Measurements from ENCODE around the gene ASIC5.
"Not testable (repeated sequence)": the region's sequence is repeated elsewhere in the genome, so short reads cannot be mapped to it uniquely, and the experiment has no call there.

The ASIC5 gene

DNA sequence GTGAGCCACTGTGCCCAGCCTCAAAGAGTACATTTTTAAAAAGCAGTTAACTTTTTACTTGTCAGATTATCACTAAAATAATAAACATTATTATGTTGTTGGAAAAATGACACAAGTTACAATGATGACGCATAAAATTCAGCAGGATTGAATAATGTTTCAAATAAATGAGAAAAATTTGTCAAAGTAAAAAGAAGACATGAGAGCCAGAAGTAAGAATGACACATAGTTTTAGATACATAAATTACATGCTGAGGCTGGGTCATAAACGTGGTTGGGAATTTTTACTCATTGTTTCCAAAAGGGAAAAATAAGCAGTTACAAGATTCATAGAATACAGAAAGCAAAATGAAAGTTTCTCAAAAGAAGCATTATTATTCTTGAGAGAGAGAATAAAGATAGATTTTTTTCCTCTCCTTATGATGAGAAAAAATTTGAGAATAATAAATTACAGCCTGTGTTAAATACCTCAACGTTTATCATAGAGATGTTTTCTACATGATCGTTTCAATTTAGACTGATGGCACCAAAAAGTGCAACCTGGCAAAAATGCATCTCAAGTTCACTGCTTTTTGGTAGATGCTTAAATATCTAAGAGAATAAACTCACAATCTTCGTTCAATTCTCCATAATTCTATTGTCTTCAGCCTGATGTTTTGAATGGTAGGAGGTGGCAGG, 66.8 kb downstream of the ASIC5 start:
- no peak for DNase-seq

DNA sequence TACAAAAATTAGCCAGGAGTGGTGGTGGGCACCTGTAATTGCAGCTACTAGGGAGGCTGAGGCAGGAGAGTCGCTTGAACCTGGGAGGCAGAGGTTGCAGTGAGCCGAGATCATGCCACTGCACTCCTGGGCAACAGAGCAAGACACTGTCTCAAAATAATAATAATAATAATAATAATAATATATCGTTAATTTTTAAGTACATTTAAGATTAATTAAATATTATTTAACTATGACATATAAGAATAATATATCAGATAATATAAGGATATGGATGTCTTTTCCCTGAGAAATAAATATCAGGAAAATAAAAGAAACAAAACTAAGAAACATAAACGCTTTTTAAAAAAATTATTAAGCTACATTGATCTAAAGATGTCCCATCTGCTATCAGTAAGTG, 68.5 kb downstream of the ASIC5 start:
- not testable (repeated sequence) for DNase-seq

DNA sequence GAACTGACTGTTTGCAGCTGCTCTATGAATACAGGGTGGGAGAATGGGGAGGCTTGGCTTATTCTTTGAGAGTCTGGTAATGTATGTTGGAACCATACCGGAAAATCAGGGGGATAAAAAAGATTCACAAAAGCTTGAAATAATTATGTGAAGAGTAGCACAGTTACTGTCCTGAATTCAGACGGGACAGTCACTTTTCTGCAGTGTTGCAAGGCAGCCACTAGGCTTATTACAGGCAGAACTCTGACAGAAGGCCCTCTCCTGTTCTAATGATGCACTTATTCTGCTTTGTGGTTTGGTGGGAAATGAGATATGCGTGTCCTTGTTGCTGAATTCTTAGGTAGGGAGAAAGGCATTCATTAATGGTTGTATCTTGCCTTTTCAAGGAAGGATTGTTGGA, 70.1 kb downstream of the ASIC5 start:
- DNase-seq = no peak

GRCh38 chr4:155794589-155795236, 71.4 kb downstream of the ASIC5 start:
- DNase-seq = no peak

- DNase-seq = no peak
Observed at GRCh38 chr4:155789982-155790381, 76.1 kb downstream of the ASIC5 start.

GRCh38 chr4:155789391-155789790, 76.7 kb downstream of the ASIC5 start:
- DNase-seq = no peak

- no peak for DNase-seq
Observed at GRCh38 chr4:155787113-155787710, 78.9 kb downstream of the ASIC5 start.

DNA sequence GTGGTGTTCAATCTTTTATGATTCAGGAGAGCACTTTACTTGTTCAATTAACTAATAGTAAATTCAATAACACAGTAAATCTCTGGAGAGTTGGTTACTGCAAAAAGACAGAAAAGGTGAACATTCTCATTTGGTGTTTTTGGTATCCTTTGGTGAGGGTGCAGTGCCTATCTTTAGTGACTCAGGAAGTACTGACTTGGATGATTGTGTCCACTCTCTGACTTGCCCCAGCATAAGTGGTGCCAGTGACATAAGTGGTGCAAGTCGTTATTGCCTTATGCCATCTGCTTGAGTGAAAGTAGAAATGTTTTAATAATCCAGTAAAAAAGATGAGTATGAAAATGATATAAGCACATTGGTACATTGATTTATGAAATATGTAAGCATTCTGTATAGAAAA, 80.2 kb downstream of the ASIC5 start:
- no peak for DNase-seq

DNA sequence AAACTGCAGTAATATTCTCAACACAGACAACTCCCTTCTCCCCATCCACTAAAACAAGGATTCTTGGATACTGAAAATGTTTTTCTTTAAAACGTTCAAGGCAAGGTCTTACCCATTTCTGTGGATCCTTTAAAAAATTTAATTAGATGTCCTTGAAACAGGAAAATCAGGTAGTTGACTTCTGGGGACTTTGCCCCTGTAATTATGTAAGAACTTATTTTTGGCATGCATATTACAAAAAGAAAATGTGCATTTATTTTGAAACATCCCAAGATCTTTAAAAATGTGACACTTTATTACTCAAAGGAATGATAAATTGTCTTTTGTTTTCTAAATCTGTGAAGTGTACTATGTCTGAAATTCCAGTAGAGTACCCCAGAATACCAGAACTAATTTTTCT, 81.4 kb downstream of the ASIC5 start:
- no peak for DNase-seq

DNA sequence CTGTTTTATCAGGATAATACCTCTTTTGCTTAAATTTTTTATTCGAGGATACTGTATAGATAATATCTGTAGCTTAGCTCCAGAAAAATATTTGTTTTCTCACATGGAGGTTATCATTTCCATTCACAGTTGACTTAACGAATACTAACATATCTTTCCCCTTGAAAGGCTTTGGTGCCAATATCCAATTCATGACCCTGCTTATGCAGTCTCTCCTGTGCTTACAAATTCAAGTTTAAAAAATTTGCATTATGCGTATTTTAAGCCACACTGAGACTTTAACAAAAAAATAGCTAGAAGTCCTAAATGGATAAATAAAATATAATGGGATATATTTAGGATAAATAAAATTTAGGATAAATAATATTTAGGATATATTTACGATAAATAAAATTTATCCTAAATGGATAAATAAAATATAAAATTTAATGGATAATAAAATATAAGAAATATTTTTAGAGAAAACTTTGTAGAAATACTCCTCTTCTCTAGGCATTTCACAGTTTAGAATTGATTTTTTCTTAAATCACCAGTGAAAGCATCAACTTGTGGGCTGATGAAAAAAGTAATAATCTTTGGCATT, 84.7 kb downstream of the ASIC5 start:
- DNase-seq = no peak

DNA sequence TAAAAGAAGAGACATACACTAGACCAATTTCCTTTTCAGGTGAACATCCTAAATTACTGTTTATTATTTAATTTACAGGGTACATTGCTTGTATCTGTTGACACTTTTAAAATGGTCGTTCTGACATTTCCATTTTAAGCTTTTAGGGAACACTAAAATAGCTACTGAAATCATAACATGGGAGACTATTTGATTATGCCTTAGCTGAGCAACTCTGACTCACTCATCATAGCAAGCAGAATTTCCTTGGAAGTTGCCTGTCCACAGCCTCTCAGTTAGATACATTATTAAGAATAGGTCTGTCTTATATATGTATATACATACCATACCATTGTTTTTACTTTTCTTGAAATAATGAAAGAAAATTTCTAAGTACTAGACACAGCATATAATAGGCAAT, 85.3 kb downstream of the ASIC5 start:
- no peak for DNase-seq

All from NK-92 treated with Interleukin-12 subunit alpha and Interleukin-12 subunit beta, amount 100 ng/mL, for 24 hours (cell line).